ENCODE data around the gene CACNB4.

DNA sequence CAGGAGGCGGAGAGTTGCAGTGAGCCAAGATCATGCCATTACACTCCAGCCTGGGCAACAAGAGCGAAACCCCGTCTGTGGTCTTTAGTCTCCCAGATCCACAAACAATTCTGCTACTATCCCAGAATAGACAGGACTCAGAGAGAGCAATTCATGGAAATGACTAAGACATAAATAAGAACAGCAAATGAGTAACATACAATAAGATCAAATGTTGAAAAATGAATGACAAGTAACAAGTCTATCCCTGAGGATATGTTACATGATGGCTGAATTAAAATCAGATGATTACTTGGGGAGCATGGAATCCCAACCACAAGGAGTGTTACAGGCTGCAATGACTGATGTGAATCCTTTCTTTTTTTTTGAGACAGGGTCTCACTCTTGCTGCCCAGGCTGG, 280.9 kb downstream of the CACNB4 start:
- TF ChIP-seq, protein P1, sequence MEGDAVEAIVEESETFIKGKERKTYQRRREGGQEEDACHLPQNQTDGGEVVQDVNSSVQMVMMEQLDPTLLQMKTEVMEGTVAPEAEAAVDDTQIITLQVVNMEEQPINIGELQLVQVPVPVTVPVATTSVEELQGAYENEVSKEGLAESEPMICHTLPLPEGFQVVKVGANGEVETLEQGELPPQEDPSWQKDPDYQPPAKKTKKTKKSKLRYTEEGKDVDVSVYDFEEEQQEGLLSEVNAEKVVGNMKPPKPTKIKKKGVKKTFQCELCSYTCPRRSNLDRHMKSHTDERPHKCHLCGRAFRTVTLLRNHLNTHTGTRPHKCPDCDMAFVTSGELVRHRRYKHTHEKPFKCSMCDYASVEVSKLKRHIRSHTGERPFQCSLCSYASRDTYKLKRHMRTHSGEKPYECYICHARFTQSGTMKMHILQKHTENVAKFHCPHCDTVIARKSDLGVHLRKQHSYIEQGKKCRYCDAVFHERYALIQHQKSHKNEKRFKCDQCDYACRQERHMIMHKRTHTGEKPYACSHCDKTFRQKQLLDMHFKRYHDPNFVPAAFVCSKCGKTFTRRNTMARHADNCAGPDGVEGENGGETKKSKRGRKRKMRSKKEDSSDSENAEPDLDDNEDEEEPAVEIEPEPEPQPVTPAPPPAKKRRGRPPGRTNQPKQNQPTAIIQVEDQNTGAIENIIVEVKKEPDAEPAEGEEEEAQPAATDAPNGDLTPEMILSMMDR (conservative IDR thresholded peaks at IDR 0.05; ENCODE audit: low read depth, low read length) = no peak
- TF ChIP-seq EZH2 (IDR thresholded peaks at IDR 0.05; ENCODE audit: borderline replicate concordance, low read depth, low read length, poor library complexity, severe bottlenecking) = no peak

All from A673 (cell line).